GM23338 (cell line): ENCODE results near the gene GRIK2. TPM values are rescaled to one million over a fixed set of nuclear protein-coding genes. Genes with fewer than 3 reads are reported as not detected.

Source experiments
- EZH2 ChIP-seq: fragments of 200-600 bp; sonication (generic); IDR thresholded peaks from one replicate; pipeline ENCODE4 v1.8.0; 2017; ENCODE audit warnings: antibody characterized with exemption, mild to moderate bottlenecking, low read depth; ENCODE audit not compliant: unreplicated experiment
- EZH2phosphoT487 ChIP-seq: fragments of 200-600 bp; sonication (generic); IDR thresholded peaks from one replicate; pipeline ENCODE4 v1.8.1; 2018; ENCODE audit warnings: antibody characterized with exemption; ENCODE audit not compliant: unreplicated experiment
- STAT1 ChIP-seq: IDR thresholded peaks from one replicate; pipeline ENCODE4 v1.6.1; 2016; ENCODE audit warnings: antibody characterized with exemption; ENCODE audit not compliant: unreplicated experiment
- polyA plus RNA-seq: library from polyadenylated mRNA; unstranded; fragments of >200 nt; fragmentation: Nextera tagmentation; extraction: Ambion mirVana; gene quantifications from 2 replicates; pipeline ENCODE4 v1.2.1, GENCODE V29; 2016
- total RNA-seq: library from RNA; depleted of rRNA; stranded (reverse); fragments of >200 nt; shearing (Covaris generic); gene quantifications from 2 replicates; pipeline ENCODE4 v1.2.3, GENCODE V29; 2014
- TF ChIP-seq, protein P1 (sequence below): fragments of 250-450 bp; sonication (Bioruptor Pico); IDR thresholded peaks from 2 replicates; pipeline ENCODE4 v1.5.0; 2020; ENCODE audit warnings: mild to moderate bottlenecking, moderate library complexity
- TF ChIP-seq, protein P2 (sequence below), 2 experiments: fragments of 200-600 bp in 1 of 2; sonication (generic) in 1 of 2; conservative IDR thresholded peaks; 2 replicates each; pipeline versions ENCODE4 v1.5.1 to v1.6.1; 2016 to 2017; ENCODE audit warnings: antibody characterized with exemption in 2 of 2, low read depth in 2 of 2, mild to moderate bottlenecking in 2 of 2, moderate library complexity in 1 of 2
- TF ChIP-seq, protein P3 (sequence below): IDR thresholded peaks from one replicate; pipeline ENCODE4 v1.6.1; 2018; ENCODE audit warnings: antibody characterized with exemption; ENCODE audit not compliant: unreplicated experiment

The GRIK2 gene
- total and polyA plus RNA-seq, 2 experiments from 2014 or later = 0.73 to 3.0 TPM

DNA sequence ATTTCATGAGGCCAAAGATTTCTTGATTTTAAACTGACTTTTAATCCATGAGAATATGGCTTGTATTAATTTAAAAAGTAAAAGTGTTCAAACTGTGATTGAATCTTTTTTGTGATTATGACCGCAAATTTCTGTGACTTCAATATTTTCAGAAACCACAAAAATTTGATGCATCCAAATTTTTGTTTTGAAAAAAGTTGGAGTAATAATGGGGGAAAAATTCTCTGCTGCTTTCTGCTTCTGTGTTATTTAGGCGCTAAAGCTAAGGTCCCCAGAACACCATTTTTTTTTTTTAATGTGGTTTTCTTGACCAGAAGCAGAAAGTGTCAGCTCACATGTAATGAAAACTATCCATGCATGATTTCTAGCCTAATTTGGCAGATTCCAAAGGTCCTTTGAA, 65.3 kb downstream of the GRIK2 start (continued):
- TF ChIP-seq, protein P1, sequence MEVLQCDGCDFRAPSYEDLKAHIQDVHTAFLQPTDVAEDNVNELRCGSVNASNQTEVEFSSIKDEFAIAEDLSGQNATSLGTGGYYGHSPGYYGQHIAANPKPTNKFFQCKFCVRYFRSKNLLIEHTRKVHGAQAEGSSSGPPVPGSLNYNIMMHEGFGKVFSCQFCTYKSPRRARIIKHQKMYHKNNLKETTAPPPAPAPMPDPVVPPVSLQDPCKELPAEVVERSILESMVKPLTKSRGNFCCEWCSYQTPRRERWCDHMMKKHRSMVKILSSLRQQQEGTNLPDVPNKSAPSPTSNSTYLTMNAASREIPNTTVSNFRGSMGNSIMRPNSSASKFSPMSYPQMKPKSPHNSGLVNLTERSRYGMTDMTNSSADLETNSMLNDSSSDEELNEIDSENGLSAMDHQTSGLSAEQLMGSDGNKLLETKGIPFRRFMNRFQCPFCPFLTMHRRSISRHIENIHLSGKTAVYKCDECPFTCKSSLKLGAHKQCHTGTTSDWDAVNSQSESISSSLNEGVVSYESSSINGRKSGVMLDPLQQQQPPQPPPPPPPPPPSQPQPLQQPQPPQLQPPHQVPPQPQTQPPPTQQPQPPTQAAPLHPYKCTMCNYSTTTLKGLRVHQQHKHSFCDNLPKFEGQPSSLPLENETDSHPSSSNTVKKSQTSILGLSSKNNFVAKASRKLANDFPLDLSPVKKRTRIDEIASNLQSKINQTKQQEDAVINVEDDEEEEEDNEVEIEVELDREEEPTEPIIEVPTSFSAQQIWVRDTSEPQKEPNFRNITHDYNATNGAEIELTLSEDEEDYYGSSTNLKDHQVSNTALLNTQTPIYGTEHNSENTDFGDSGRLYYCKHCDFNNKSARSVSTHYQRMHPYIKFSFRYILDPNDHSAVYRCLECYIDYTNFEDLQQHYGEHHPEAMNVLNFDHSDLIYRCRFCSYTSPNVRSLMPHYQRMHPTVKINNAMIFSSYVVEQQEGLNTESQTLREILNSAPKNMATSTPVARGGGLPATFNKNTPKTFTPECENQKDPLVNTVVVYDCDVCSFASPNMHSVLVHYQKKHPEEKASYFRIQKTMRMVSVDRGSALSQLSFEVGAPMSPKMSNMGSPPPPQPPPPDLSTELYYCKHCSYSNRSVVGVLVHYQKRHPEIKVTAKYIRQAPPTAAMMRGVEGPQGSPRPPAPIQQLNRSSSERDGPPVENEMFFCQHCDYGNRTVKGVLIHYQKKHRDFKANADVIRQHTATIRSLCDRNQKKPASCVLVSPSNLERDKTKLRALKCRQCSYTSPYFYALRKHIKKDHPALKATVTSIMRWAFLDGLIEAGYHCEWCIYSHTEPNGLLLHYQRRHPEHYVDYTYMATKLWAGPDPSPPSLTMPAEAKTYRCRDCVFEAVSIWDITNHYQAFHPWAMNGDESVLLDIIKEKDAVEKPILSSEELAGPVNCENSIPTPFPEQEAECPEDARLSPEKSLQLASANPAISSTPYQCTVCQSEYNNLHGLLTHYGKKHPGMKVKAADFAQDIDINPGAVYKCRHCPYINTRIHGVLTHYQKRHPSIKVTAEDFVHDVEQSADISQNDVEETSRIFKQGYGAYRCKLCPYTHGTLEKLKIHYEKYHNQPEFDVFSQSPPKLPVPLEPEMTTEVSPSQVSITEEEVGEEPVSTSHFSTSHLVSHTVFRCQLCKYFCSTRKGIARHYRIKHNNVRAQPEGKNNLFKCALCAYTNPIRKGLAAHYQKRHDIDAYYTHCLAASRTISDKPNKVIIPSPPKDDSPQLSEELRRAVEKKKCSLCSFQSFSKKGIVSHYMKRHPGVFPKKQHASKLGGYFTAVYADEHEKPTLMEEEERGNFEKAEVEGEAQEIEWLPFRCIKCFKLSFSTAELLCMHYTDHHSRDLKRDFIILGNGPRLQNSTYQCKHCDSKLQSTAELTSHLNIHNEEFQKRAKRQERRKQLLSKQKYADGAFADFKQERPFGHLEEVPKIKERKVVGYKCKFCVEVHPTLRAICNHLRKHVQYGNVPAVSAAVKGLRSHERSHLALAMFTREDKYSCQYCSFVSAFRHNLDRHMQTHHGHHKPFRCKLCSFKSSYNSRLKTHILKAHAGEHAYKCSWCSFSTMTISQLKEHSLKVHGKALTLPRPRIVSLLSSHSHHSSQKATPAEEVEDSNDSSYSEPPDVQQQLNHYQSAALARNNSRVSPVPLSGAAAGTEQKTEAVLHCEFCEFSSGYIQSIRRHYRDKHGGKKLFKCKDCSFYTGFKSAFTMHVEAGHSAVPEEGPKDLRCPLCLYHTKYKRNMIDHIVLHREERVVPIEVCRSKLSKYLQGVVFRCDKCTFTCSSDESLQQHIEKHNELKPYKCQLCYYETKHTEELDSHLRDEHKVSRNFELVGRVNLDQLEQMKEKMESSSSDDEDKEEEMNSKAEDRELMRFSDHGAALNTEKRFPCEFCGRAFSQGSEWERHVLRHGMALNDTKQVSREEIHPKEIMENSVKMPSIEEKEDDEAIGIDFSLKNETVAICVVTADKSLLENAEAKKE (CRISPR knock-in tag) = no peak
- TF ChIP-seq STAT1 (no peak), EZH2phosphoT487 (no peak), EZH2 (no peak)
- TF ChIP-seq, protein P2, sequence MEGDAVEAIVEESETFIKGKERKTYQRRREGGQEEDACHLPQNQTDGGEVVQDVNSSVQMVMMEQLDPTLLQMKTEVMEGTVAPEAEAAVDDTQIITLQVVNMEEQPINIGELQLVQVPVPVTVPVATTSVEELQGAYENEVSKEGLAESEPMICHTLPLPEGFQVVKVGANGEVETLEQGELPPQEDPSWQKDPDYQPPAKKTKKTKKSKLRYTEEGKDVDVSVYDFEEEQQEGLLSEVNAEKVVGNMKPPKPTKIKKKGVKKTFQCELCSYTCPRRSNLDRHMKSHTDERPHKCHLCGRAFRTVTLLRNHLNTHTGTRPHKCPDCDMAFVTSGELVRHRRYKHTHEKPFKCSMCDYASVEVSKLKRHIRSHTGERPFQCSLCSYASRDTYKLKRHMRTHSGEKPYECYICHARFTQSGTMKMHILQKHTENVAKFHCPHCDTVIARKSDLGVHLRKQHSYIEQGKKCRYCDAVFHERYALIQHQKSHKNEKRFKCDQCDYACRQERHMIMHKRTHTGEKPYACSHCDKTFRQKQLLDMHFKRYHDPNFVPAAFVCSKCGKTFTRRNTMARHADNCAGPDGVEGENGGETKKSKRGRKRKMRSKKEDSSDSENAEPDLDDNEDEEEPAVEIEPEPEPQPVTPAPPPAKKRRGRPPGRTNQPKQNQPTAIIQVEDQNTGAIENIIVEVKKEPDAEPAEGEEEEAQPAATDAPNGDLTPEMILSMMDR (conservative IDR thresholded peaks at IDR 0.05; ENCODE audit: low read depth in 2 of 2) = no peak
- TF ChIP-seq, protein P3, sequence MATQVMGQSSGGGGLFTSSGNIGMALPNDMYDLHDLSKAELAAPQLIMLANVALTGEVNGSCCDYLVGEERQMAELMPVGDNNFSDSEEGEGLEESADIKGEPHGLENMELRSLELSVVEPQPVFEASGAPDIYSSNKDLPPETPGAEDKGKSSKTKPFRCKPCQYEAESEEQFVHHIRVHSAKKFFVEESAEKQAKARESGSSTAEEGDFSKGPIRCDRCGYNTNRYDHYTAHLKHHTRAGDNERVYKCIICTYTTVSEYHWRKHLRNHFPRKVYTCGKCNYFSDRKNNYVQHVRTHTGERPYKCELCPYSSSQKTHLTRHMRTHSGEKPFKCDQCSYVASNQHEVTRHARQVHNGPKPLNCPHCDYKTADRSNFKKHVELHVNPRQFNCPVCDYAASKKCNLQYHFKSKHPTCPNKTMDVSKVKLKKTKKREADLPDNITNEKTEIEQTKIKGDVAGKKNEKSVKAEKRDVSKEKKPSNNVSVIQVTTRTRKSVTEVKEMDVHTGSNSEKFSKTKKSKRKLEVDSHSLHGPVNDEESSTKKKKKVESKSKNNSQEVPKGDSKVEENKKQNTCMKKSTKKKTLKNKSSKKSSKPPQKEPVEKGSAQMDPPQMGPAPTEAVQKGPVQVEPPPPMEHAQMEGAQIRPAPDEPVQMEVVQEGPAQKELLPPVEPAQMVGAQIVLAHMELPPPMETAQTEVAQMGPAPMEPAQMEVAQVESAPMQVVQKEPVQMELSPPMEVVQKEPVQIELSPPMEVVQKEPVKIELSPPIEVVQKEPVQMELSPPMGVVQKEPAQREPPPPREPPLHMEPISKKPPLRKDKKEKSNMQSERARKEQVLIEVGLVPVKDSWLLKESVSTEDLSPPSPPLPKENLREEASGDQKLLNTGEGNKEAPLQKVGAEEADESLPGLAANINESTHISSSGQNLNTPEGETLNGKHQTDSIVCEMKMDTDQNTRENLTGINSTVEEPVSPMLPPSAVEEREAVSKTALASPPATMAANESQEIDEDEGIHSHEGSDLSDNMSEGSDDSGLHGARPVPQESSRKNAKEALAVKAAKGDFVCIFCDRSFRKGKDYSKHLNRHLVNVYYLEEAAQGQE = no peak
